Measurements from ENCODE around the gene TMEM98. TPM values are rescaled to one million over a fixed set of nuclear protein-coding genes. Genes with fewer than 3 reads are reported as not detected.

The TMEM98 gene, protein sequence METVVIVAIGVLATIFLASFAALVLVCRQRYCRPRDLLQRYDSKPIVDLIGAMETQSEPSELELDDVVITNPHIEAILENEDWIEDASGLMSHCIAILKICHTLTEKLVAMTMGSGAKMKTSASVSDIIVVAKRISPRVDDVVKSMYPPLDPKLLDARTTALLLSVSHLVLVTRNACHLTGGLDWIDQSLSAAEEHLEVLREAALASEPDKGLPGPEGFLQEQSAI
- total RNA-seq = 95.4 and 165 TPM in 2 replicates

DNA sequence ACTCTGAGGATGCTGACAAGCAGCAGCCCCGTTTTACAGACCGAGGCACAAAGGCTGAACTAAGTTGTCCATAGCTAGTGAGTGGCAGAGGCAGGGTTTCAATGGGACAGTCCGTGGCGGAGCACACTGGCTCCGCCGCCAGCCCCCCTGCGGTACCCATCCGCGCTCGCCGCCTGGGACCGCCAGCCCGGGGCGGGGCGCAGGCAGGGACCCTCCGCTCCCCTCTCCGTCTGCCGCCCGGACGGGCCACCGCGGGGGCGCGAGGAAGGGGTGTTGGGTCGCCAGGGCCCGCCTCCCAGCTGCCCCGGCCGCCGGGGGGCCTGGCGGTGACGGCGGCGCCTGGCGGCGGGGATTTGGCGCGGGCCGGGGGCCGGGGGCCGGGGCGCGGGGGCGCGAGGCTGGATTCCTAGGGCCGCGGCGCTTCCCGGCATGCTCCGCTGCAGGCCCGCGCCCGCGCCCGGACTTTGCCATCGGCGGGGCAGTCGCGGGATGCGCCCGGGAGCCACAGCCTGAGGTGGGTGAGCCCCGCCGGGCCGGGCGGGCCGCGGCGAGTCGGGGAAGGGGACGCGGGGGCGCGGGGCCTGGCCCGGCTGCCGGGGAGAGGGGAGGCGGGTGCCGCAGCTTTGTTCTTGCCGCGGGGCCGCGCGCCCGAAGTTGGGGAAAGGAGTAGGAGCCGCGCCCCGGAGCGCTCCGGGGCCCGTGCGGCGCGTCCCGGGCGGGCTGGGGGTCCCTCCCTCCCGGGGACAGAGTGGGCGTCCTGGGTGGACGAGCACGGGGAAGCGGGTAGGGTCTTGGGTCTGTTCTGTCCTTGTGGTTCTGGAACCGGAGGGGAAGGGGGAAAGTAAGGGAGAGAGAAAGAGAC is at the start of gene TMEM98:
Gene TMEM98, plus strand, starts transcription at position 430 of the 862 bp plus-strand sequence. CDS start 3,376 bp downstream, outside the sequence.

Other genes starting within 250 kb of the TMEM98 start
- gene MYO1D, start 51.0 kb upstream of the TMEM98 start, total RNA-seq = 17.9 and 62.0 TPM in 2 replicates
- not detected in 2 replicates for gene SPACA3, start 63.7 kb downstream of the TMEM98 start, total RNA-seq